Fibroblast of pulmonary artery (primary cell): ENCODE results near the gene SBF2.
A peak's percentile ranks its signal among the peaks of the same experiment; 100 is the strongest.

Experiments
- DNase-seq: peaks from one replicate; pipeline ENCODE4 v3.0.0-alpha.2; 2010; ENCODE audit warnings: low read depth
- H3K4me3 ChIP-seq: replicated peaks from 2 replicates; pipeline ENCODE4 v1.5.1; 2011; ENCODE audit warnings: low read depth, mild to moderate bottlenecking, control low read depth, low read length, moderate library complexity
- CTCF ChIP-seq: IDR thresholded peaks from 2 replicates; pipeline ENCODE4 v1.5.1; 2011; ENCODE audit warnings: mild to moderate bottlenecking, control low read depth, low read length, inconsistent platforms; ENCODE audit errors: missing control alignments

The SBF2 gene

GRCh38 chr11:9847636-9848035, 446.4 kb downstream of the SBF2 start:
- DNase-seq, result no peak
- no peak overlapping the region for H3K4me3 ChIP-seq
- TF ChIP-seq CTCF, result no peak

- no peak for TF ChIP-seq CTCF
- no peak overlapping the region for H3K4me3 ChIP-seq
- no peak for DNase-seq
Observed at GRCh38 chr11:9842923-9843322, 451.1 kb downstream of the SBF2 start.

GRCh38 chr11:9840460-9841004, 453.5 kb downstream of the SBF2 start:
- DNase-seq, result no peak
- no peak for TF ChIP-seq CTCF

GRCh38 chr11:9839550-9839949, 454.5 kb downstream of the SBF2 start:
- no peak for TF ChIP-seq CTCF
- no peak for DNase-seq
- H3K4me3 ChIP-seq, result no peak overlapping the region

More at GRCh38 chr11:9840460-9841004, 453.5 kb downstream of the SBF2 start:
- H3K4me3 ChIP-seq, result no peak overlapping the region

GRCh38 chr11:9838961-9839360, 455.1 kb downstream of the SBF2 start:
- no peak for DNase-seq
- no peak for TF ChIP-seq CTCF

GRCh38 chr11:9838229-9838628, 455.8 kb downstream of the SBF2 start:
- TF ChIP-seq CTCF, result no peak
- peak; percentile 48 for DNase-seq
- H3K4me3 ChIP-seq, result no peak overlapping the region

More at GRCh38 chr11:9838961-9839360, 455.1 kb downstream of the SBF2 start:
- no peak overlapping the region for H3K4me3 ChIP-seq

GRCh38 chr11:9834291-9834690, 459.7 kb downstream of the SBF2 start:
- no peak overlapping the region for H3K4me3 ChIP-seq
- no peak for TF ChIP-seq CTCF
- peak; percentile 32 for DNase-seq
